UCSD-AML1 (cell line): ENCODE results near the gene GALC.

Experiments
- DNase-seq: peaks from one replicate; lab custom pipeline; 2025; ENCODE audit not compliant: unreplicated experiment; lab: John Stamatoyannopoulos, UW

Gene GALC

GRCh38 chr14:87960013-87960787, 32.8 kb downstream of the GALC start:
- no peak for DNase-seq

- DNase-seq, result no peak
These were observed 37.5 kb downstream of the GALC start for GRCh38 chr14:87955501-87955900.

- no peak for DNase-seq
These were observed 40.5 kb downstream of the GALC start for GRCh38 chr14:87952307-87953094.

GRCh38 chr14:87944987-87945604, 47.9 kb downstream of the GALC start:
- no peak for DNase-seq

GRCh38 chr14:87940894-87941293, 52.1 kb downstream of the GALC start:
- no peak for DNase-seq

- DNase-seq, result no peak
These were observed 52.6 kb downstream of the GALC start for GRCh38 chr14:87940382-87940781.

GRCh38 chr14:87935886-87936285, 57.1 kb downstream of the GALC start:
- no peak for DNase-seq

- DNase-seq, result no peak
These were observed 57.7 kb downstream of the GALC start for GRCh38 chr14:87935081-87935828.

- DNase-seq, result no peak
These were observed 58.8 kb downstream of the GALC start for GRCh38 chr14:87934185-87934584.

- no peak for DNase-seq
These were observed 76.1 kb downstream of the GALC start for GRCh38 chr14:87916886-87917275.

GRCh38 chr14:87916103-87916885, 76.7 kb downstream of the GALC start:
- no peak for DNase-seq

GRCh38 chr14:87908550-87908949, 84.4 kb downstream of the GALC start:
- DNase-seq, result no peak

- DNase-seq, result no peak
These were observed 91.3 kb downstream of the GALC start for GRCh38 chr14:87901652-87902051.

- DNase-seq, result no peak
These were observed 91.7 kb downstream of the GALC start for GRCh38 chr14:87901236-87901635.

- DNase-seq, result no peak
These were observed 93.8 kb downstream of the GALC start for GRCh38 chr14:87899228-87899627.

GRCh38 chr14:87898301-87898700, 94.7 kb downstream of the GALC start:
- DNase-seq, result no peak

GRCh38 chr14:87896393-87897380, 96.3 kb downstream of the GALC start:
- DNase-seq, result no peak

- DNase-seq, result no peak
These were observed 98.1 kb downstream of the GALC start for GRCh38 chr14:87894920-87895319.

GRCh38 chr14:87892763-87893162, 100.2 kb downstream of the GALC start:
- no peak for DNase-seq
